Cardiac muscle cell (in vitro differentiated cells and primary cell): Measurements from ENCODE around the gene KCNRG. TPM values are rescaled to one million over a fixed set of nuclear protein-coding genes. Genes with fewer than 3 reads are reported as not detected.
A peak's percentile ranks its signal among the peaks of the same experiment; 100 is the strongest.

Experiments
- DNase-seq, 2 donors: peaks; one replicate each; pipeline versions ENCODE4 v3.0.0 to v3.0.0-alpha.2; 2010 to 2017; ENCODE audit warnings: low read depth in 1 of 2, low spot score in 1 of 2
- H3K27ac ChIP-seq: fragments of 200-600 bp; sonication (generic); 2 replicates; pipeline ENCODE4 v1.5.1; 2016
- H3K27me3 ChIP-seq: fragments of 200-600 bp; sonication (generic); 2 replicates; pipeline ENCODE4 v1.6.0; 2016; ENCODE audit warnings: control low read depth
- H3K36me3 ChIP-seq: fragments of 200-600 bp; sonication (generic); 2 replicates; pipeline ENCODE4 v1.5.1; 2016; ENCODE audit warnings: control low read depth
- H3K4me1 ChIP-seq: fragments of 200-600 bp; sonication (generic); 2 replicates; pipeline ENCODE4 v1.8.1; 2017; ENCODE audit warnings: low read depth, mild to moderate bottlenecking, mixed run types
- H3K4me3 ChIP-seq: fragments of 200-600 bp; sonication (generic); 2 replicates; pipeline ENCODE4 v1.5.1; 2016; ENCODE audit warnings: mild to moderate bottlenecking
- H3K9me3 ChIP-seq: fragments of 200-600 bp; sonication (generic); 2 replicates; pipeline ENCODE4 v1.5.1; 2017; ENCODE audit warnings: low read depth, mild to moderate bottlenecking, control low read depth
- polyA plus RNA-seq: library from polyadenylated mRNA; unstranded; fragments of >200 nt; fragmentation: Nextera tagmentation; extraction: Ambion mirVana; gene quantifications from 2 replicates; pipeline ENCODE4 v1.2.1, GENCODE V29; 2016
- total RNA-seq: library from RNA; depleted of rRNA; stranded (reverse); fragments of >200 nt; gene quantifications from 2 replicates; pipeline ENCODE4 v1.2.3, GENCODE V29; 2016
- TF ChIP-seq, protein P1 (sequence below): IDR thresholded peaks from 2 replicates; pipeline ENCODE4 v1.5.1; 2012; ENCODE audit warnings: low read depth, mild to moderate bottlenecking, low read length

KCNRG gene
- total and polyA plus RNA-seq, 2 experiments from 2014 or later: 0.69 TPM; not detected in 1

DNA sequence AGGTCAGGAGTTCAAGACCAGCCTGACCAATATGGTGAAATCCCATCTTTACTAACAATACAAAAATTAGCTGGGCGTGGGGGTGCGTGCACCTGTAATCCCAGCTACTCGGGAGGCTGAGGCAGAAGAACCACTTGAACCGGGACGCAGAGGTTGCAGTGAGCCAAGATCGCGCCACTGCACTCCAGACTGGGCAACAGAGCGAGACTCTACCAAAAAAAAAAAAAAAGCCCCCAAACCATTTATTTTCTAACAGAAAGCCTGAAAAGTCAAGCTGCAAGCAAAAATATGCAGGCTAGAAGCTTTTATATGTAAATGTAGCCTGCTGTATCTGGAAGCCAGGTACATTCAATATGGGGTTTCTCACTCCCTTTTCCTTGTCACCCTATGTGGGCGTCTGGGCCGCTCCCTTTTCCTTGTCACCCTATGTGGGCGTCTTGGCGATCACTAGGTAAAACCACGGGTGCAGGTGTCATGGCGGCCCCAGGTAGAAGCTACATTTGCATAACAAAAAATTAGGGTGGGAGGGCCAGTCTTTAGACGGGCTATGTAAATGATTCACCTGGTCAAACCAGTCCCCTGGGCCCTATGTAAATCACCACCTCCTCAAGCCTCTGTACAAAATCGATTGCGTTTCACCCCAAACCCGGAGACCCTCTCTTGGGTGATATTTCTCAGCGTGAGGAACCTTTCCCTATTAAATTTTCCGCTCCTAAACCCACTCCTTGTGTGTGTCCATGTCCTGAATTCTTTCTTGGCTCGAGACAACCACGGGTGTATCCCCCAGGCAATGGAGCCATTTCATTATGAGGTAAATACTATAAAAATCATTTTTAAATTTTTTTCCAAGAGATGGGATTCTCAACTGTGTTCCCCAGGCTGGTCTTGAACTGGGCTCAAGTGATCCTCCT, 16.3 kb upstream of the KCNRG start:
- DNase-seq: no peak
- H3K4me1 ChIP-seq: peaks cover 9% of the 10 kb centered on the region
- H3K27me3 ChIP-seq: no peaks in the 10 kb centered on the region
- peak overlapping the region; percentile 99 for H3K27ac ChIP-seq
- TF ChIP-seq, protein P1, sequence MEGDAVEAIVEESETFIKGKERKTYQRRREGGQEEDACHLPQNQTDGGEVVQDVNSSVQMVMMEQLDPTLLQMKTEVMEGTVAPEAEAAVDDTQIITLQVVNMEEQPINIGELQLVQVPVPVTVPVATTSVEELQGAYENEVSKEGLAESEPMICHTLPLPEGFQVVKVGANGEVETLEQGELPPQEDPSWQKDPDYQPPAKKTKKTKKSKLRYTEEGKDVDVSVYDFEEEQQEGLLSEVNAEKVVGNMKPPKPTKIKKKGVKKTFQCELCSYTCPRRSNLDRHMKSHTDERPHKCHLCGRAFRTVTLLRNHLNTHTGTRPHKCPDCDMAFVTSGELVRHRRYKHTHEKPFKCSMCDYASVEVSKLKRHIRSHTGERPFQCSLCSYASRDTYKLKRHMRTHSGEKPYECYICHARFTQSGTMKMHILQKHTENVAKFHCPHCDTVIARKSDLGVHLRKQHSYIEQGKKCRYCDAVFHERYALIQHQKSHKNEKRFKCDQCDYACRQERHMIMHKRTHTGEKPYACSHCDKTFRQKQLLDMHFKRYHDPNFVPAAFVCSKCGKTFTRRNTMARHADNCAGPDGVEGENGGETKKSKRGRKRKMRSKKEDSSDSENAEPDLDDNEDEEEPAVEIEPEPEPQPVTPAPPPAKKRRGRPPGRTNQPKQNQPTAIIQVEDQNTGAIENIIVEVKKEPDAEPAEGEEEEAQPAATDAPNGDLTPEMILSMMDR: no peak
- H3K9me3 ChIP-seq: no peaks in the 10 kb centered on the region
- peaks cover 24% of the 10 kb centered on the region for H3K36me3 ChIP-seq
- H3K4me3 ChIP-seq: peak overlapping the region; percentile 73

DNA sequence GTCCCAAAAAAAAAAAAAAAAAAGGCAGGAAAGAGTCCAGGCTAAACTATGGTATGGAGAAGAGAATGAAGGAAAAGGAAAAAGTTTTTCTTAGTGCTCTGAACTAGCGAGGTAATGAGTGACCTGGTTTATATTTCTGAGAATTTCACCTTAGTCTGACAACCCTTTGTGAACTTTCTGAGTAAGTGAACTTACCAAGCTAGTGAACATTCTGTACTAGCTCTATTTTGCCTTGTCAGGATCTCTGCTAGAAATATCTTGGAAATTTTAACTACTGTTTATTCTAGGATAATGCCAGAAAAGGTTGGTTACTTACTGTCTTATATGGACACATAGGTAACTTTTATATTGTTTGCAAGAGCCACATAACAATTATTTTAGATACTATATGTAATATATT, 14.0 kb upstream of the KCNRG start:
- TF ChIP-seq, protein P1: no peak
- no peaks in the 10 kb centered on the region for H3K9me3 ChIP-seq

DNA sequence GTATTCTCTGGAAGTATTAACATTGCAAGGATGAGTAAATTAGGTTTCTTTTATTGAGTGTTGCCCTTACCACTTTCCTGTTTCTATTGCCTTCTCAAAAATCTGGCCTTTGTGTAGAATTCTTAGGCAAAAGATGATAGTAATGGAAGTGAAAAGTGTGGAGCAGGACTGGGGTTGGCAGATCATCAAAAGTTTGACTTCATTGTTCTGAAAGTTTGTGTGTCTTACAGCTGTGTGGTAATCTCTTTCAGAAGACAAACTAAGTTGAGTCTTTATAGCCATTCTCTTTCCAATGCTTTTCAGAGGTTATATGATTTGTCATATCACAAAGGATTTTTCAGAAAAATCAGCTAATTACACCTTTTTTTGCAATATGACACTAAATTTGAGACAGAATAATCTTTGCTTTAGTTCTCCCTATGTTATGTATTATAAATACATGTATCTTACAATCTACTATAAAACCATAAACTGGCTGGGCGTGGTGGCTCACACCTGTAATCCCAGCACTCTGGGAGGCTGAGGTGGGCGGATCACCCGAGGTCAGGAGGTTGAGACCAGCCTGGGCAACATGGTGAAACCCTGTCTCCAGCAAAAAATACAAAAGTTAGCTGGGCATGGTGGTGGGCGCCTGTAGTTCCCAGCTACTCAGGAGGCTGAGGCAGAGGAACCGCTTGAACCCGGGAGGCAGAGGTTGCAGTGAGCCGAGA, 8.7 kb upstream of the KCNRG start:
- Histone ChIP-seq H3K27ac (no peak overlapping the region), H3K27me3 (no peaks in the 10 kb centered on the region), H3K4me1 (no peaks in the 10 kb centered on the region), H3K9me3 (no peaks in the 10 kb centered on the region), H3K36me3 (peaks cover 16% of the 10 kb centered on the region), H3K4me3 (no peak overlapping the region)
- peak in 1 of 2 donors; percentile 75 for DNase-seq
- TF ChIP-seq, protein P1: no peak

More for the DNA sequence above, 14.0 kb upstream of the KCNRG start:
- H3K36me3 ChIP-seq: peaks cover 27% of the 10 kb centered on the region
- no peak for DNase-seq
- H3K27me3 ChIP-seq: no peaks in the 10 kb centered on the region
- H3K4me1 ChIP-seq: peaks cover 9% of the 10 kb centered on the region
- no peak overlapping the region for H3K4me3 ChIP-seq
- no peak overlapping the region for H3K27ac ChIP-seq

DNA sequence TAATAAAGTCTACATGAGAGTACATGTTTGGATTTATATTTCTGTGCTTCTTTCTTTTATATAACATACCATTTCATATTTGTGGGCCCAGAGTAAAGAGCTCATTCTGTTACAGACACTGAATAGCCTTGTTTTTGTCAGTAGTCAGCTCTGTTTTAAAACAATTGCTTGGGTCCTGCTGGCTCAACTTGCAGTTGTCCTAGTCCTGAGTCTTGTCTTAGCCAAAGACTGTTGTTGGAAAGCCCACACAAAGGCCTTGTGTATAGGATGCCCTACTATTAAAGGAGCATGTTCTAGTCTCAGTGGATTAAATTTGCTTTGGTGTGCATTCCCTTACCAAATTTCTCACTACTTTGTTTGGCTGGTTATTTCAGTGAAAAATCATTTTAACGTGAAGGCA, 3.8 kb upstream of the KCNRG start:
- Histone ChIP-seq H3K9me3 (no peaks in the 10 kb centered on the region), H3K4me3 (no peak overlapping the region), H3K27ac (no peak overlapping the region), H3K36me3 (peaks cover 13% of the 10 kb centered on the region), H3K27me3 (no peaks in the 10 kb centered on the region), H3K4me1 (peaks cover 6% of the 10 kb centered on the region)
- no peak for DNase-seq
- TF ChIP-seq, protein P1: no peak

DNA sequence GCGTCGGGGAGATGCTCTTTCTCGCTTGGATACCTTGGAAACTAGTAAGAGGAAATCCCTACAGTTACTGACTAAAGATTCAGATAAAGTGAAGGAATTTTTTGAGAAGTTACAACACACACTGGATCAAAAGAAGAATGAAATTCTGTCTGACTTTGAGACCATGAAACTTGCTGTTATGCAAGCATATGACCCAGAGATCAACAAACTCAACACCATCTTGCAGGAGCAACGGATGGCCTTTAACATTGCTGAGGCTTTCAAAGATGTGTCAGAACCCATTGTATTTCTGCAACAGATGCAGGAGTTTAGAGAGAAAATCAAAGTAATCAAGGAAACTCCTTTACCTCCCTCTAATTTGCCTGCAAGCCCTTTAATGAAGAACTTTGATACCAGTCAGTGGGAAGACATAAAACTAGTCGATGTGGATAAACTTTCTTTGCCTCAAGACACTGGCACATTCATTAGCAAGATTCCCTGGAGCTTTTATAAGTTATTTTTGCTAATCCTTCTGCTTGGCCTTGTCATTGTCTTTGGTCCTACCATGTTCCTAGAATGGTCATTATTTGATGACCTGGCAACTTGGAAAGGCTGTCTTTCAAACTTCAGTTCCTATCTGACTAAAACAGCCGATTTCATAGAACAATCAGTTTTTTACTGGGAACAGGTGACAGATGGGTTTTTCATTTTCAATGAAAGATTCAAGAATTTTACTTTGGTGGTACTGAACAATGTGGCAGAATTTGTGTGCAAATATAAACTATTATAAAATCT, 2.7 kb upstream of the KCNRG start:
- H3K4me1 ChIP-seq: peaks cover 17% of the 10 kb centered on the region
- H3K27me3 ChIP-seq: no peaks in the 10 kb centered on the region
- H3K9me3 ChIP-seq: no peaks in the 10 kb centered on the region
- TF ChIP-seq, protein P1: no peak
- DNase-seq: peak in 1 of 2 donors; percentile 48
- no peak overlapping the region for H3K4me3 ChIP-seq
- H3K27ac ChIP-seq: peak overlapping the region; percentile 4
- H3K36me3 ChIP-seq: peaks cover 13% of the 10 kb centered on the region
